Fibroblast of lung (primary cell): ENCODE data around the gene CIZ1. TPM values are rescaled to one million over a fixed set of nuclear protein-coding genes. Genes with fewer than 3 reads are reported as not detected.

ENCODE experiments used
- DNase-seq, 2 donors: peaks; one replicate each; pipeline versions ENCODE4 v3.0.0 to v3.0.0-alpha.2; 2010; ENCODE audit warnings: low read depth in 2 of 2
- H2AFZ ChIP-seq: 2 replicates; pipeline ENCODE4 v1.5.1; 2012; ENCODE audit warnings: low read length, control low read depth, inconsistent platforms
- H3K27ac ChIP-seq: 2 replicates; pipeline ENCODE4 v1.5.1; 2011; ENCODE audit warnings: low read length, control low read depth; ENCODE audit not compliant: insufficient read depth
- H3K27me3 ChIP-seq: 2 replicates; pipeline ENCODE4 v1.5.1; 2011; ENCODE audit warnings: mild to moderate bottlenecking, low read length; ENCODE audit not compliant: control insufficient read depth, insufficient read depth
- H3K36me3 ChIP-seq: 2 replicates; pipeline ENCODE4 v1.5.1; 2011; ENCODE audit warnings: low read length; ENCODE audit not compliant: control insufficient read depth, insufficient read depth
- H3K4me1 ChIP-seq: 2 replicates; pipeline ENCODE4 v1.5.1; 2011; ENCODE audit warnings: low read length; ENCODE audit not compliant: control insufficient read depth, insufficient read depth; ENCODE audit errors: extremely low read depth
- H3K4me2 ChIP-seq: 2 replicates; pipeline ENCODE4 v1.5.1; 2011; ENCODE audit warnings: low read length, control low read depth; ENCODE audit not compliant: insufficient read depth; ENCODE audit errors: extremely low read depth
- H3K4me3 ChIP-seq, 4 experiments: fragments of 200-600 bp in 1 of 4; sonication (generic) in 1 of 4; replicated peaks in 1 of 4; 2 replicates each; pipeline ENCODE4 v1.5.1; 2011 to 2016; ENCODE audit warnings: low read length in 4 of 4, low read depth in 3 of 4, mild to moderate bottlenecking in 3 of 4, control low read depth in 2 of 4, inconsistent platforms in 1 of 4, mixed read lengths in 1 of 4; ENCODE audit not compliant: insufficient read depth in 1 of 4; ENCODE audit errors: control extremely low read depth in 1 of 4
- H3K79me2 ChIP-seq: 2 replicates; pipeline ENCODE4 v1.5.1; 2012; ENCODE audit warnings: mild to moderate bottlenecking, low read length, inconsistent platforms; ENCODE audit not compliant: control insufficient read depth, insufficient read depth
- H3K9ac ChIP-seq: 2 replicates; pipeline ENCODE4 v1.5.1; 2011; ENCODE audit warnings: mild to moderate bottlenecking, low read length, control low read depth; ENCODE audit not compliant: insufficient read depth
- H3K9me3 ChIP-seq: 2 replicates; pipeline ENCODE4 v1.5.1; 2012; ENCODE audit warnings: low read depth, low read length; ENCODE audit not compliant: control insufficient read depth, insufficient read depth
- H4K20me1 ChIP-seq: 2 replicates; pipeline ENCODE4 v1.5.1; 2011; ENCODE audit warnings: low read length; ENCODE audit not compliant: control insufficient read depth, insufficient read depth; ENCODE audit errors: extremely low read depth
- EZH2 ChIP-seq: IDR thresholded peaks from 2 replicates; pipeline ENCODE4 v1.5.1; 2012; ENCODE audit warnings: low read length, control low read depth, mild to moderate bottlenecking; ENCODE audit errors: missing control alignments
- polyA plus RNA-seq, 2 donors: library from polyadenylated mRNA; depleted of rRNA in 1 of 2; stranded (reverse) in 1 of 2; unstranded in 1 of 2; fragments of >200 nt; gene quantifications; 2 replicates each; pipeline ENCODE4 v1.2.1, GENCODE V29; 2011 to 2012; ENCODE audit warnings: missing spikeins in 1 of 2
- total RNA-seq: library from RNA; depleted of rRNA; stranded (reverse); fragments of >200 nt; gene quantifications from 2 replicates; pipeline ENCODE4 v1.2.1, GENCODE V29; 2014
- TF ChIP-seq, protein P1 (sequence below), 2 donors: IDR thresholded peaks in 1 of 2; conservative IDR thresholded peaks in 1 of 2; 1 replicate in 1 of 2; 2 replicates in 1 of 2; pipeline ENCODE4 v1.5.1; 2011 to 2012; ENCODE audit warnings: low read length in 2 of 2, control low read depth in 1 of 2, inconsistent platforms in 1 of 2, low read depth in 1 of 2, mild to moderate bottlenecking in 1 of 2

CIZ1 gene
- total and polyA plus RNA-seq, 2 donors (not counting 1 experiment from before 2014, with no cell fraction given), result 26.1 to 27.2 TPM

DNA sequence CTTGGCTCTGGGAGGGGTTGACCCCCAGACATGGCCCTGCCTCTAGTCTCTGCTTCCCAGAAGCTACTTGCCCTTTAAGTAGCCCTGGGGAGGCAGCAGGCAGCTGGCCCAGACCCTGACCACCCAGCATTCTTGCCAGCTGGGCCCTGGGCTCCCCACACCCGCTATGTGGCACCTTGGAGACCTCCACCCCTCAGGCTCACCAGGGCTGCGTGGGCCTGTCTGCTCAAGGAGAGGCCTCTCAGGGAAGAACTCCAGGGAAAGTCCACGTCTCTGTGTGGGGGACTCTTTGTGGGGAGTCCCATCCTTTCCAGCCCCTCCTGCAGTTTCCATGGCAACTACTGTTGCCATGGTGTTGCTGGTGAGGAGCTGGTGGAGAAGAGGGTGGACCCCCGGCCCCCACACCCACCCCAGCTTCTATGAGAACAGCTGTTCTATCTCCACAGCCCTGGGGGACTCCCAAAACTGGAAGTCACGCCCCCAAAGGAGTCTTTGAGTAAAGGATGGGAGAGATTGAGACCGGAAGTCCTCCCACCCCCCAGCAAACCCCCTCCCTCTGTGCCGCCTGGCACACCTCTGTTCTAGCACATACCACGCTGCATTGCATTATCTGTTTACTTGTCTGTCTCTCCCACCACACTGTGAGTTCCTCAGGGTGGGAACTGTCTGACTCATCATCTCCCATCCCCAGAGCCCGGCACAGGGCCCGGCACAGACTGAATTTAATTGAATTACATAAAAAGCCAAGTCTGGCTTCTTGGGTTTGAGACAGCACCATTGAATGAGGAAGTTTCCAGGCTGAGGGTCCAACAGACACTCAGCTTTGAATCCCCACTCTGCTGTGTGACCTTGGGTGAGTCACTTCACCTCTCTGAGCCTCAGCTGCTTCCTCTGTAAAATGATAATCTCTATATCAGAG, 24.4 kb upstream of the CIZ1 start:
- H2AFZ ChIP-seq, result no peak overlapping the region
- no peak overlapping the region for H3K27ac ChIP-seq
- H3K9ac ChIP-seq, result no peak overlapping the region

DNA sequence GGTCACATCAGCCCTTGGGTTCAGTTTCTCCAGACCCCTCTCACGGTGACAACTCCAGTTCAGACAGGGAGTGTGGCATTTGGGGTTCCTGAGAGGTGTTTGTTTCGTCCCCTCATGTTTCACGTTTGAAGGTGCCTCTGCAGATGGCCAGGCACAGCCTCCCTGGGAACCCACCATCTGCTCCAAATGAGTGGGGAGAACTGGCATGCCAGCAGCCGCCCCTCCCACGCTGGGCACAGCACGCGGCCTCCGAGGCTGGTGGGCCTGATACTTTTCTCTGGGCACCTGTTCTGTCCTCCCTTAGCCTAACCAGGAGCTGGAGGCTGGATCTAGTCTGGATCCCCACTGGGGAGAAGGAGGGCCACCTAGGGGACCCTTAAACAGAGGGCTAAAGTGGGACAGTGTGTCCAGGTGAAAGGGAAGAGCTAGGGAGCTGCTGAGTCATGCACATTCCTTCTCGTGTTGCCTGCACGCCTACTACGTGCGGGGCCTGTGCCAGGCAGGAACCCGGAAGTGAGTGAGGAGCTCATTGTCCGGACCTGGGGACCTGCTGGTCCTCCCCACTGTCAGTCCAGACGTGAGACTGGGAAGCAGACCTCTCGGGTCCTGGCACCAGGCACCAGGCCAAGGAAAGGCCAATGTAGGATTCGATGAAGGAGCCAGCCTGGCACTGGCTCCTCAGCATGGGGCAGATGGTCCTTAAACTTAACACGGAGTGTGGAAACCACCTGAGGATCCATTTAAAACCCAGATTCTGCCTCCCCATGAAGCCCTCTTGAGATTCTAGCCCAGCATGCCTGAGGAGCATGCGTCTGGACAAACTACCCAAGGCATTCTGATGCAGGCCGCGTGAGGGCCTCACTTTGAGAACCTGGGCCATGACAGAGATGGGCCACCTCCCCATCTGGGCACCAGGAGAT, 23.5 kb upstream of the CIZ1 start:
- Histone ChIP-seq H3K4me1 (peaks cover 11% of the 10 kb centered on the region), H4K20me1 (peaks cover 2% of the 10 kb centered on the region), H3K4me2 (no peak overlapping the region), H3K79me2 (no peaks in the 10 kb centered on the region), H3K9me3 (no peaks in the 10 kb centered on the region), H2AFZ (no peak overlapping the region), H3K9ac (no peak overlapping the region), H3K27me3 (no peaks in the 10 kb centered on the region), H3K4me3 (no peak overlapping the region), H3K27ac (no peak overlapping the region), H3K36me3 (no peaks in the 10 kb centered on the region)
- no peak for TF ChIP-seq EZH2
- TF ChIP-seq, protein P1, sequence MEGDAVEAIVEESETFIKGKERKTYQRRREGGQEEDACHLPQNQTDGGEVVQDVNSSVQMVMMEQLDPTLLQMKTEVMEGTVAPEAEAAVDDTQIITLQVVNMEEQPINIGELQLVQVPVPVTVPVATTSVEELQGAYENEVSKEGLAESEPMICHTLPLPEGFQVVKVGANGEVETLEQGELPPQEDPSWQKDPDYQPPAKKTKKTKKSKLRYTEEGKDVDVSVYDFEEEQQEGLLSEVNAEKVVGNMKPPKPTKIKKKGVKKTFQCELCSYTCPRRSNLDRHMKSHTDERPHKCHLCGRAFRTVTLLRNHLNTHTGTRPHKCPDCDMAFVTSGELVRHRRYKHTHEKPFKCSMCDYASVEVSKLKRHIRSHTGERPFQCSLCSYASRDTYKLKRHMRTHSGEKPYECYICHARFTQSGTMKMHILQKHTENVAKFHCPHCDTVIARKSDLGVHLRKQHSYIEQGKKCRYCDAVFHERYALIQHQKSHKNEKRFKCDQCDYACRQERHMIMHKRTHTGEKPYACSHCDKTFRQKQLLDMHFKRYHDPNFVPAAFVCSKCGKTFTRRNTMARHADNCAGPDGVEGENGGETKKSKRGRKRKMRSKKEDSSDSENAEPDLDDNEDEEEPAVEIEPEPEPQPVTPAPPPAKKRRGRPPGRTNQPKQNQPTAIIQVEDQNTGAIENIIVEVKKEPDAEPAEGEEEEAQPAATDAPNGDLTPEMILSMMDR (conservative IDR thresholded peaks at IDR 0.05 in 1 of 2, IDR thresholded peaks at IDR 0.05 in 1 of 2; ENCODE audit: low read depth in 1 of 2, low read length in 2 of 2), result no peak
- peak in 1 of 2 donors; percentile 36 for DNase-seq

More for the DNA sequence above, 24.4 kb upstream of the CIZ1 start:
- Histone ChIP-seq H3K36me3 (no peaks in the 10 kb centered on the region), H3K4me3 (no peak overlapping the region), H3K4me2 (no peak overlapping the region), H4K20me1 (peaks cover 2% of the 10 kb centered on the region), H3K9me3 (no peaks in the 10 kb centered on the region), H3K4me1 (peaks cover 11% of the 10 kb centered on the region), H3K79me2 (no peaks in the 10 kb centered on the region), H3K27me3 (no peaks in the 10 kb centered on the region)
- DNase-seq, result peak; percentile 59 to 82
- TF ChIP-seq, protein P1 (conservative IDR thresholded peaks at IDR 0.05 in 1 of 2, IDR thresholded peaks at IDR 0.05 in 1 of 2; ENCODE audit: low read depth in 1 of 2, low read length in 2 of 2), result no peak
- no peak for TF ChIP-seq EZH2
